HEK293 (cell line): Measurements from ENCODE around the gene NMT2.

Experiments used
- CTCF ChIA-PET: fragments of 350-600 bp; formaldehyde crosslinking; extraction: SDS; loops from one replicate; lab custom pipeline; 2021; ENCODE audit warnings: antibody characterized with exemption; lab: Yijun Ruan, JAX
- POLR2A ChIA-PET: fragments of 300-600 bp; formaldehyde crosslinking; extraction: SDS; loops from one replicate; lab custom pipeline; 2020; ENCODE audit warnings: antibody characterized with exemption, inconsistent platforms; lab: Yijun Ruan, JAX
- H3K27ac ChIP-seq: fragments of 200-500 bp; sonication (Bioruptor generic); 2 replicates; pipeline ENCODE4 v1.5.1; 2014; ENCODE audit warnings: low read depth, low read length, control low read depth, inconsistent platforms; ENCODE audit errors: extremely low read depth
- H3K36me3 ChIP-seq, 2 experiments: fragments of 200-500 bp in 1 of 2; sonication (Bioruptor generic) in 1 of 2; 1 replicate in 1 of 2; 2 replicates in 1 of 2; pipeline ENCODE4 v1.5.1; 2014 to 2017; ENCODE audit warnings: inconsistent platforms in 2 of 2, low read length in 2 of 2; ENCODE audit not compliant: control insufficient read depth in 2 of 2, insufficient read depth in 1 of 2
- H3K4me1 ChIP-seq: fragments of 200-500 bp; sonication (Bioruptor generic); 2 replicates; pipeline ENCODE4 v1.5.1; 2014; ENCODE audit warnings: mild to moderate bottlenecking, low read length, inconsistent platforms; ENCODE audit not compliant: control insufficient read depth, insufficient read depth
- H3K4me3 ChIP-seq: 2 replicates; pipeline ENCODE4 v1.5.1; 2011; ENCODE audit warnings: low read depth, mild to moderate bottlenecking, control low read depth, low read length, moderate library complexity
- H3K9me3 ChIP-seq: fragments of 200-500 bp; sonication (Bioruptor generic); 2 replicates; pipeline ENCODE4 v1.5.1; 2014; ENCODE audit warnings: low read depth, low read length, inconsistent platforms; ENCODE audit not compliant: control insufficient read depth, insufficient read depth
- IKZF3 ChIP-seq: fragments of 450-650 bp; IDR thresholded peaks from 2 replicates; pipeline ENCODE4 v1.5.0; 2018; ENCODE audit warnings: missing biosample characterization, mild to moderate bottlenecking, missing genetic modification characterization, moderate library complexity
- PRDM4 ChIP-seq: fragments of 450-650 bp; formaldehyde crosslinking; IDR thresholded peaks from 2 replicates; pipeline ENCODE4 v1.5.1; 2017; ENCODE audit warnings: missing biosample characterization, missing genetic modification characterization
- ZNF146 ChIP-seq: fragments of 450-650 bp; formaldehyde crosslinking; IDR thresholded peaks from 2 replicates; pipeline ENCODE4 v1.5.1; 2016; ENCODE audit warnings: missing biosample characterization, missing genetic modification characterization
- ZNF274 ChIP-seq, 2 experiments: fragments of 200-500 bp in 1 of 2; fragments of 450-650 bp in 1 of 2; sonication (Bioruptor generic) in 1 of 2; formaldehyde crosslinking in 1 of 2; IDR thresholded peaks; 2 replicates each; pipeline versions ENCODE4 v1.5.1 to v1.6.1; 2014 to 2016; ENCODE audit warnings: borderline replicate concordance in 1 of 2, inconsistent platforms in 1 of 2, low read length in 1 of 2, missing biosample characterization in 1 of 2, missing genetic modification characterization in 1 of 2
- ZNF311 ChIP-seq: fragments of 450-650 bp; formaldehyde crosslinking; IDR thresholded peaks from 2 replicates; pipeline ENCODE4 v1.5.1; 2017; ENCODE audit warnings: missing biosample characterization, missing genetic modification characterization, borderline replicate concordance
- ZNF473 ChIP-seq: fragments of 450-650 bp; formaldehyde crosslinking; IDR thresholded peaks from 2 replicates; pipeline ENCODE4 v1.5.1; 2017; ENCODE audit warnings: missing biosample characterization, missing genetic modification characterization
- ZNF488 ChIP-seq: fragments of 450-650 bp; formaldehyde crosslinking; IDR thresholded peaks from 2 replicates; pipeline ENCODE4 v1.5.1; 2016; ENCODE audit warnings: missing biosample characterization, missing genetic modification characterization
- ZNF560 ChIP-seq: fragments of 450-650 bp; formaldehyde crosslinking; IDR thresholded peaks from 2 replicates; pipeline ENCODE4 v1.5.1; 2017; ENCODE audit warnings: missing biosample characterization, missing genetic modification characterization, borderline replicate concordance
- ZNF561 ChIP-seq: fragments of 450-650 bp; IDR thresholded peaks from 2 replicates; pipeline ENCODE4 v1.5.1; 2018; ENCODE audit warnings: missing biosample characterization, missing genetic modification characterization, borderline replicate concordance
- ZNF580 ChIP-seq: fragments of 450-650 bp; formaldehyde crosslinking; IDR thresholded peaks from 2 replicates; pipeline ENCODE4 v1.5.1; 2016; ENCODE audit warnings: missing biosample characterization, missing genetic modification characterization
- ZNF664 ChIP-seq: fragments of 450-650 bp; formaldehyde crosslinking; IDR thresholded peaks from 2 replicates; pipeline ENCODE4 v1.5.1; 2016; ENCODE audit warnings: missing biosample characterization, missing genetic modification characterization
- ZNF792 ChIP-seq: fragments of 450-650 bp; formaldehyde crosslinking; IDR thresholded peaks from 2 replicates; pipeline ENCODE4 v1.5.1; 2016; ENCODE audit warnings: missing biosample characterization, missing genetic modification characterization
- TF ChIP-seq, protein P1 (sequence below): fragments of 450-650 bp; formaldehyde crosslinking; IDR thresholded peaks from 2 replicates; pipeline ENCODE4 v1.5.1; 2016; ENCODE audit warnings: missing biosample characterization, missing genetic modification characterization

The NMT2 gene

DNA sequence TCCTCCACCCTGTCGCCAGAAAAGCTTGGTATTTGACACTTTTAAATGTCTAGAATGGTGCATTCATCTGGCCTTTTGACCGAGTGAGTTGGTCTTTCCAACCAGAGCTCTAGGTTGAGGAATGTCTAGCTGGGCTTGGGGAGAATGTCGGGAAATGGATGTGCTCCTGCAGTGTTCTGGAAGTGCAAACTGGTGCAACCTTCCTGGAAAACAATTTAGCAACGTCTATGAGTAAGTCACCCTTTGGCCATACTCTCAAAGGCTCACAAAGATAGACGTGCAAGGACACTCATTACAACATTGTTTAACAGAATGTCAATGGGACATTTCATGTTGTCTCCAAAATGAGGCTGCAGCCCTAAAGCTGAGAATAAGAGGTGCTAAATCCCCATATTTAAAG is 12.2 kb upstream of the NMT2 start:
- Histone ChIP-seq H3K4me3 (no peak overlapping the region), H3K36me3 (no peaks in the 10 kb centered on the region), H3K27ac (no peak overlapping the region), H3K9me3 (no peaks in the 10 kb centered on the region), H3K4me1 (no peaks in the 10 kb centered on the region)
- ChIA-PET CTCF (interaction anchor here (0.9 kb wide), 1 partner anchor 8 kb away, joined by 3 read pairs; no protein-coding TSS in a partner anchor), POLR2A (interaction anchor here (2.3 kb wide), 1 partner anchor 12 kb away, joined by 8 read pairs; the partner anchor contains the start of gene NMT2)
- TF ChIP-seq ZNF311 (tag by site-specific recombination): no peak
- TF ChIP-seq ZNF561 (tag by site-specific recombination): no peak
- TF ChIP-seq PRDM4 (tag by site-specific recombination): no peak
- no peak for TF ChIP-seq ZNF560 (tag by site-specific recombination)
- TF ChIP-seq IKZF3 (tag by site-specific recombination): no peak
- no peak for TF ChIP-seq ZNF473 (tag by site-specific recombination)
- TF ChIP-seq ZNF274 (IDR thresholded peaks at IDR 0.05; ENCODE audit: low read length): no peak
- no peak for TF ChIP-seq ZNF274 (tag by site-specific recombination; IDR thresholded peaks at IDR 0.05; ENCODE audit: borderline replicate concordance)
- TF ChIP-seq, protein P1, sequence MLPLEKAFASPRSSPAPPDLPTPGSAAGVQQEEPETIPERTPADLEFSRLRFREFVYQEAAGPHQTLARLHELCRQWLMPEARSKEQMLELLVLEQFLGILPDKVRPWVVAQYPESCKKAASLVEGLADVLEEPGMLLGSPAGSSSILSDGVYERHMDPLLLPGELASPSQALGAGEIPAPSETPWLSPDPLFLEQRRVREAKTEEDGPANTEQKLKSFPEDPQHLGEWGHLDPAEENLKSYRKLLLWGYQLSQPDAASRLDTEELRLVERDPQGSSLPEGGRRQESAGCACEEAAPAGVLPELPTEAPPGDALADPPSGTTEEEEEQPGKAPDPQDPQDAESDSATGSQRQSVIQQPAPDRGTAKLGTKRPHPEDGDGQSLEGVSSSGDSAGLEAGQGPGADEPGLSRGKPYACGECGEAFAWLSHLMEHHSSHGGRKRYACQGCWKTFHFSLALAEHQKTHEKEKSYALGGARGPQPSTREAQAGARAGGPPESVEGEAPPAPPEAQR (tag by site-specific recombination): no peak

DNA sequence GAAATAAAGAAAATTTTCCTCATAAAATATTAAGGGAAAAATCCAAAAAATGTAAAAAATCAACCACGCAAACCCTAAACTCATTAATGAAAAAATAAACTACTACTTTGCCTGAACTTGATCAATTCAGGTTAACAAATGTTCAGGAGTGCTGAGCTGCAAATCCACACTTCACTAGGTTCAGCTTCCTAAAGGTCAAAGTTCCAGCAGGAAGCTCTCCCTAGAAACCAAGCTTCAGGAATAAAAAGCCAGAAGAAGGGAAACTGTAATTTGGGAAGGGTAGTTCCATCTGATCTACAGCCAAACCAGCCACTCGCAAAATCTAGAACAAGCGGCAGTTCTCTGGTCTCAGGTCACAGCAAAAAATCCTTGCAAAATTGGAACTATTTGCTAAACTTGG is 7.8 kb upstream of the NMT2 start:
- CTCF ChIA-PET: interaction anchor here (1.2 kb wide), 1 partner anchor 9 kb away, joined by 3 read pairs; no protein-coding TSS in a partner anchor

DNA sequence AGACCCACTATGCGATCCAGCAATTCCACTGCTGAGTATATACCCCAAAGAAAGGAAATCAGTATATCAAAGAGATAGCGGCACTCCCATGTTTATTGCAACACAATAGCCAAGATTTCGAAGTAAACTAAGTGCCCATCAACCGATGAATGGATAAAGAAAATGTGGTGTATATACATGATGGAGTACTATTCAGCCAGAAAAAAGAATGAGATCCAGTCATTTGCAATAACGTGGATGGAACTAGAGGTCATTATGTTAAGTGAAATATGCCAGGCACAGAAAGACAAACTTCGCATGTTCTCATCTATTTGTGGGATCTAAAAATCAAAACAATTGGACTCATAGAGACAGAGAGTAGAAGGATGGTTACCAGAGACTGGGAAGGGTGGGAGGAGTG is 7.1 kb upstream of the NMT2 start:
- ChIA-PET POLR2A (no interaction called here), CTCF (no interaction called here)
- Histone ChIP-seq H3K4me3 (no peak overlapping the region), H3K4me1 (no peaks in the 10 kb centered on the region), H3K27ac (no peak overlapping the region), H3K9me3 (no peaks in the 10 kb centered on the region), H3K36me3 (no peaks in the 10 kb centered on the region)
- TF ChIP-seq ZNF146 (tag by site-specific recombination) (peak; percentile 97), ZNF792 (tag by site-specific recombination) (no peak), ZNF580 (peak; percentile 76)

More for the DNA sequence above, 7.8 kb upstream of the NMT2 start:
- Histone ChIP-seq H3K9me3 (no peaks in the 10 kb centered on the region), H3K4me3 (no peak overlapping the region), H3K27ac (no peak overlapping the region), H3K36me3 (no peaks in the 10 kb centered on the region), H3K4me1 (no peaks in the 10 kb centered on the region)
- TF ChIP-seq ZNF488 (tag by site-specific recombination): no peak
- TF ChIP-seq ZNF664 (tag by site-specific recombination): peak; percentile 46; the same call in 1 of the 2 replicates
- POLR2A ChIA-PET: no interaction called here
